8988T (cell line): Measurements from ENCODE around the gene CSF1R.
A peak's percentile ranks its signal among the peaks of the same experiment; 100 is the strongest.
"Not testable (repeated sequence)": the region's sequence is repeated elsewhere in the genome, so short reads cannot be mapped to it uniquely, and the experiment has no call there.

Experiments
- DNase-seq: peaks from one replicate; pipeline ENCODE4 v3.0.0; 2011

Gene CSF1R

GRCh38 chr5:150054569-150054968 is 31.8 kb downstream of the CSF1R start:
- DNase-seq, result no peak

GRCh38 chr5:150053713-150054392 is 32.5 kb downstream of the CSF1R start:
- DNase-seq, result no peak

- no peak for DNase-seq
These were observed 33.2 kb downstream of the CSF1R start for GRCh38 chr5:150052956-150053712.

- DNase-seq, result no peak
These were observed 34.0 kb downstream of the CSF1R start for GRCh38 chr5:150052226-150052955.

- DNase-seq, result no peak
These were observed 34.6 kb downstream of the CSF1R start for GRCh38 chr5:150051657-150052195.

- not testable (repeated sequence) for DNase-seq
These were observed 36.1 kb downstream of the CSF1R start for GRCh38 chr5:150050172-150050811.

GRCh38 chr5:150046031-150046430 is 40.3 kb downstream of the CSF1R start:
- no peak for DNase-seq

GRCh38 chr5:150045549-150045948 is 40.8 kb downstream of the CSF1R start:
- DNase-seq, result no peak

GRCh38 chr5:150044712-150045111 is 41.6 kb downstream of the CSF1R start:
- no peak for DNase-seq

GRCh38 chr5:150044329-150044681 is 42.0 kb downstream of the CSF1R start:
- no peak for DNase-seq

GRCh38 chr5:150043657-150044328 is 42.6 kb downstream of the CSF1R start:
- DNase-seq, result no peak

GRCh38 chr5:150042459-150042858 is 43.9 kb downstream of the CSF1R start:
- no peak for DNase-seq

GRCh38 chr5:150038547-150038946 is 47.8 kb downstream of the CSF1R start:
- DNase-seq, result no peak

- DNase-seq, result peak; percentile 70
These were observed 49.8 kb downstream of the CSF1R start for GRCh38 chr5:150036513-150036912.

GRCh38 chr5:150035139-150035895 is 51.0 kb downstream of the CSF1R start:
- no peak for DNase-seq

- DNase-seq, result no peak
These were observed 51.7 kb downstream of the CSF1R start for GRCh38 chr5:150034662-150035061.

GRCh38 chr5:150033334-150033733 is 53.0 kb downstream of the CSF1R start:
- DNase-seq, result no peak

- DNase-seq, result not testable (repeated sequence)
These were observed 58.3 kb downstream of the CSF1R start for GRCh38 chr5:150028047-150028446.

- no peak for DNase-seq
These were observed 59.6 kb downstream of the CSF1R start for GRCh38 chr5:150026682-150027172.

- no peak for DNase-seq
These were observed 61.9 kb downstream of the CSF1R start for GRCh38 chr5:150024346-150024984.

GRCh38 chr5:150023136-150023535 is 63.2 kb downstream of the CSF1R start:
- DNase-seq, result no peak
